Pulmonary artery endothelial cell (primary cell): ENCODE results near the gene TWNK. TPM values are rescaled to one million over a fixed set of nuclear protein-coding genes. Genes with fewer than 3 reads are reported as not detected.

Experiments
- DNase-seq: peaks from one replicate; pipeline ENCODE4 v3.0.0-alpha.2; 2011; ENCODE audit warnings: low read depth, low spot score
- total RNA-seq: library from RNA; depleted of rRNA; stranded (reverse); fragments of >200 nt; gene quantifications from 2 replicates; pipeline ENCODE4 v1.2.3, GENCODE V29; 2014

TWNK gene
- 12.5 and 13.7 TPM in 2 replicates for total RNA-seq

- no peak for DNase-seq
Measured at GRCh38 chr10:100986952-100987684, at the start of gene TWNK, which contains the start of gene MRPL43. TWNK (plus strand) TSS chr10:100987543; CDS start chr10:100988211, 668 bp downstream. MRPL43 (minus strand) TSS chr10:100987497; CDS start chr10:100987443, 54 bp downstream.

- DNase-seq, result no peak
Measured at GRCh38 chr10:100939763-100940344, 47.5 kb upstream of the TWNK start.

- DNase-seq, result no peak
Measured at GRCh38 chr10:100942229-100942628, 45.1 kb upstream of the TWNK start.

GRCh38 chr10:100943508-100943907 is 43.8 kb upstream of the TWNK start:
- DNase-seq, result no peak

- no peak for DNase-seq
Measured at GRCh38 chr10:100945754-100946153, 41.6 kb upstream of the TWNK start.

- no peak for DNase-seq
Measured at GRCh38 chr10:100948916-100949315, 38.4 kb upstream of the TWNK start.

- DNase-seq, result no peak
Measured at GRCh38 chr10:100960251-100960650, 27.1 kb upstream of the TWNK start.

GRCh38 chr10:100962351-100963080 is 24.8 kb upstream of the TWNK start:
- DNase-seq, result no peak

- DNase-seq, result no peak
Measured at GRCh38 chr10:100963826-100964225, 23.5 kb upstream of the TWNK start.

- no peak for DNase-seq
Measured at GRCh38 chr10:100965820-100966219, 21.5 kb upstream of the TWNK start.

GRCh38 chr10:100966887-100967286 is 20.5 kb upstream of the TWNK start:
- DNase-seq, result no peak

- DNase-seq, result no peak
Measured at GRCh38 chr10:100967332-100967731, 20.0 kb upstream of the TWNK start.

GRCh38 chr10:100968062-100968736 is 19.1 kb upstream of the TWNK start:
- no peak for DNase-seq

- DNase-seq, result no peak
Measured at GRCh38 chr10:100968863-100969186, 18.5 kb upstream of the TWNK start.

GRCh38 chr10:100969187-100970075 is 17.9 kb upstream of the TWNK start, which contains the start of gene SEMA4G:
SEMA4G (plus strand) TSS chr10:100969504; CDS start chr10:100972913, 3,409 bp downstream.
- DNase-seq, result no peak

- DNase-seq, result no peak
Measured at GRCh38 chr10:100970076-100970913, 17.0 kb upstream of the TWNK start.

GRCh38 chr10:100970914-100971811 is 16.2 kb upstream of the TWNK start:
- DNase-seq, result no peak

- no peak for DNase-seq
Measured at GRCh38 chr10:100972115-100972903, 15.0 kb upstream of the TWNK start.
